GM19452 (cell line): ENCODE data around the gene KCNJ10.
"Not testable (repeated sequence)": the region's sequence is repeated elsewhere in the genome, so short reads cannot be mapped to it uniquely, and the experiment has no call there.

Experiments used
- ATAC-seq: cut with Tn5 transposase; IDR thresholded peaks from one replicate; pipeline ENCODE4 v1.9.1; 2021; ENCODE audit not compliant: unreplicated experiment

Gene KCNJ10

DNA sequence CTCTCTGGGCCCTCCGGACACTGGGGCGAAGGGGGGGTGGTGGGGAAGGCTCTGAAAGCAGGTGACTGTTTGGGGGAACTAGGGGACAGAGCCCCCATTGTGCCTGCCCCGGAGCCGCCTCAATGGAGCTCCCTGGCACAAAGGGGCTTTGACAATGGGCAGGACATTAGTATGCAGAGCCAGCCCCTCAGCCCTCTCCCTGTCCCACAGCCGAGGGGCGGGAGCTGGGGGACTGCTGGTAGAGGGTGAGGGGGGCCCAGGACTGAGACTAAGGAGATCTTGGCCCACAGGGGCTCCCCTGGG is 7.8 kb downstream of the KCNJ10 start:
- ATAC-seq, result no peak

DNA sequence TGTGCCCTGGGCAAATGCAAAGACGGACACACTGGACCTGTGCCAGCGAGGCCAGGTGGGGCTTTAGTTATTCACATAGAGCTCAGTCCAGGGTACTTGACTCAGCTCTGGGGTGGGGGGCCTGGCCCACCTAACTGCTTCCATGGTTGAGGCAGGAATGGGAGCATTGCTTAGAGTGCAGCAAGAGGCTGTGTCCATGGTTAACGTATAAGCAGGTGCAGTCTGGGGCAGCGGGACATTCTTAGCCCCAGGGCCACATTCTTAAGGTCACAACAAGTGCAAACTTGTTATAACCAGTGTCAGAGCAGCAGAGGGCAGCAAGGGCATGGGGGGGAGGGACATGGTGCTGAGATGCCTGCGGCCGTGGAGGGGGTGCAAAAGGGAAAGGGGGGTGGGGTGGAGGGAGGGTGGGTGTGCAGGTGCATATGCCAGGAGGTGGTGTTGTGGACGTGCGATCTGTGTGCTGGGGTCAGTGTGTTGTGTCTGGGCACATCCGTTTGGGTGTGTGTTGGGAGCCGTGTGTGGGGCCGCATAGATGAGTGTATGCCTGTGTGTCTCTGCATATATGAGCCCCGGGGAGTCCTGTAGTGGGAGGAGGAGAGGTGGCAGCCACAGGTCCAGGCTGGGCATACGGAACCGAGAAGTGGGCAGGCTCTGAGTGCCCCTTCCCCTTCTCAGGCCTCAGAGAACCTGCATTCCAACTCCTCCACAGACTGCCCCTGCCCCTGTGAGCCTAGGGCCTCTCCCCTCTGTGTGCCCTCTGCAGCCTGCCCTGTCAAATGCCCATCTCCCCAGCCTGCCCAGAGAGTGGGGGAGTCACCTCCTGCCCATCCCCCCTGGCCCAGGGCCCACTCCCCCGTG is 8.4 kb downstream of the KCNJ10 start:
- no peak for ATAC-seq

DNA sequence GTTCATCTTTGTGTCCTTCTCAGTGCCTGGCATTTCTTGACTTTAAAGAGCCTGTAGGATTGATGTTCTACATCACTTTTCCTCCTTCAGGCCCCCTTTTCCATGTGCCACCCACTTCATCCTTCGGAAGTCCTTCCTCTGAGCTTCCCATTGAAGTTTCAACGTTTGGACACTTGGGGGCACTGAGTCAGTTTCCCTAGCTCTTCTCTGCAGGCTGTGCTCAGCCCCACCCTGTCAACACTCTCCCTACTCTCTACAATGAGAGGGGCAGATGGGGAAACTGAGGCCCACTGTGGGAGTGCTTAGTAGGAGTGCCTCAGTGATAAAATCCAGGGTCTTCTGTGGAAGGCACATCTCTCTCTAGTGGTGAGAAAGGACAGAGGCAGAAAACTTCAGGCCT is 11.9 kb downstream of the KCNJ10 start:
- ATAC-seq, result no peak

DNA sequence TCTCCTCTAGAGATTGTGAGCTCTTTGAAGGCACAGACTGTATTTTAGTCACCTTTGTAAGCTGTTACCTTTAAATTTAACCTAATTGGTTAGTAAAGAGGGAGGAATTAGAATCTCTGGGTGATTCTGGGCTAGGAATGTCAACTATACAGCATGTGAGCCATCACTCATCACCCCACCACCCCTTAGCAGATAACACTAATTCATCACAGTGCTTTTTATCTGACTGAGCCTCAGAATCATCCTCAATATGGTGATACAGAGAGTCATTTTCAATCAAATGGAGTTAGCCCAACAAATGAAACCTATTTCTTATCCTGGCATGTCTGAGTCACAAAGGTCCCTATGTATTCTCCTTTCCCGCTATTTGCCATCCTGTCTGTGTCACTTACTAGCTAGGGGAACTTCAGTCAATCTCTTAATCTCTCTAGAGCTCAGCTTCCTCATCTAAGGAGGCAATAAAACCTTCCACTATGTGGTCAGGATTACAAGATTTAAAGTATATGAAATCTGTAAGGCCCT is 13.3 kb downstream of the KCNJ10 start:
- ATAC-seq, result no peak

DNA sequence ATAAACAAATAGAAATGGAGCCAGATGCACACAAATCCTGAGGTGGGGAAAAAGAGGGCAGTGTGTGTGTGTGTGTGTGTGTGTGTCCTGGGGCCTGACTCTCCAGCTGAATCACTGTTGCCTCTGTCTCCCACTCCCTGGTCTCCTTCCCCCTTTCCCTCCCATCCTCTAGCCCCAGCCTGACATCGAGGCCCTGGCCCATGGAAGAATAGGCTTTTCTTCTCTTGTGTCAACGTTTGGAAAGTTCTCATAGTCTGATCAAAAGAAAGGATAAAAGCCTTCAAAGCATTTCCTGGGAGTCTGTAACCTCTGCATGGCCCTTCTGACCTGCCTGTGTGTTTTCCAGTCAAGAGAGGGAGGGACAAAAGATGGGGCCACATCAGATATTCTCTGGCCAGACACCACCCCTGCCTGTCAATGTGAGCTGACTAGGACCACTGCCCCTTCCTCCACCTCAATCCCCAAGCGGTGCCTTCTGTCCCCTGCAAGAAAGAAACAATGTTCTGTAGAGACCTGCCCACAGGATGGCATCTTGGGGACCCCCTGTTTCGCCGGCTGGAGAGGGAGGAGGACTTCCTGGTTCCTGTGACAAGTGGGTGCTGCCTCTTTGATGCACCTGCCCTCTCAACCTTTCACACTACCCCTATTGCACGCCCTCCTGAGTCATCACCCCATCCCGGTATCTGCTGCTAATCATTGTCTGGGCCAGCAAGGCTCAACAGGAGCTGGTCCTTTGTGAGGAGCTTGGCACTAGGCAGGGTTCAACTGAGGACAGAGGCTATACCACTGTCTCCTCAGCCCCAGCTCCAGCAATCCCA is 16.2 kb downstream of the KCNJ10 start:
- no peak for ATAC-seq

DNA sequence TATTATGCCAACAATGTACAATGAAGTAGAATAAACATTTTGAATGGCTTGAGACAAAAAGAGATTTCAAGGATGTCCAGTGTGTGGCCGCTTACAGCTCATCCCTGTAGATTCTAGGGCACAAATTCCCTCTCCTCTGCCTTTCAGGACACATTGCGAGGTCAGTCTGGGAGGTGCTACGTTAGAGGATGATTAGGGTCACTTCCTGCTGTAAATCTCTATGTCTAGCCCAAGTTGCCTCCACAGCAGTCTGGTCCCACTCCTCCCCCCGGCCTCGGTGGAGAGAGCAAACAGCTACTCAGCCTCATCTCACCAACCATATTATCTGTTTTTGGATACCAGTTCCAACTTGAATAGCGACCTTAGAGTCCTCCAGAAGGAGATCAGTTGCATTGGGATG is 17.0 kb downstream of the KCNJ10 start:
- no peak for ATAC-seq

DNA sequence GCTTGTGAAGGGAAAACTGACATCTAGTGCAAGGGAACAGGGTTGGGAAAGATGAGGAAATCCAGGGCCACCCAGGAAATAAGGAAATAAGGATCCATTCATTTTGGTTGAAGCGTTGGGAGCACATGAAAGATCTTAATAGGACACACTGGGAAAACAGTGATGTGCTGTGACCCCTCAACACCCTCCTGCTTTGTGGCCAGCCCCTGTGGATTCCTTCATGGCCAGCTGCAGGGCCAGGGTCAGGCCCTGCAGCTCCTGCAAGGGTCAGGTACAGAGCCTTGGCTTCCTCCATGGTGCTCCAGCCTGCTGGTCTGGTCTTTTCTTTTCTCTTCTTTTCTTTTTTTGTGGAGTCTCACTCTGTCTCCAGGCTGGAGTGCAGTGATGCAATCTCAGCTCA is 19.3 kb downstream of the KCNJ10 start:
- ATAC-seq, result no peak

DNA sequence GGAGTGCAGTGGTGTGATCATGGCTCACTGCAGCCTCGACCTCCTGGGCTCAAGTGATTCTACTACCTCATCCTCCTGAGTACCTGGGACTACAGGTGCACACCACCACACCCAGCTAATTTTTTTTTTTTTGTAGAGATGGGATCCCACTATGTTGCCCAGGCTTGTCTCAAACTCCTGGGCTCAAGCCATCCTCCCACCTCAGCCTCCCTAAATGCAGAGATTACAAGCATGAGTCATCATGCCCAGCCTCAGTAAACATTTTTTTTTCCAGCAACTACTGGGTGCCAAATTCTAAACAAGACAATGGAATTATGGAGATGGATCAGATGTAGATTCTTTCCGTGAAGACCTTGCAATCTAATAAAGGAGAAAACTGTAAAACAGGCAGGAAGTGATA is 19.8 kb downstream of the KCNJ10 start:
- ATAC-seq, result not testable (repeated sequence)

DNA sequence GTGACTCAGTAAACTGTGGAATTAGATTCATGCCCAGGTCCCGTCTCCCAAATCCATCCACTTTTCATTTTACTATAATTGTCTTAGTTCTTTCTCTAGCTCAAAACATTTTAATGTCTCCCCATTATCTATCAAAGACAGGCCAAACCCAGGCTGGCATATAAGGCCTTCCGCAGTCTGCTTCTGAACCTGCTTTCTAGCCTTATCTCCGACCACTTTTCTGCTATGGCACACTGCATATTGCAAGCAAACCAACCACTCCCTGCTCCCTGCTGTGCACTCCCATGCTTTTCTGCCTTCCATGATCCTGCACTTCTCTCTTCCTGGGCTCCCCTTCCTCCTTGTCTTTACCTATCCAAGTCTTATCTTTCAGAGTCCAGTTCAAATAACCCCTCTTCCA is 20.9 kb downstream of the KCNJ10 start:
- ATAC-seq, result no peak

DNA sequence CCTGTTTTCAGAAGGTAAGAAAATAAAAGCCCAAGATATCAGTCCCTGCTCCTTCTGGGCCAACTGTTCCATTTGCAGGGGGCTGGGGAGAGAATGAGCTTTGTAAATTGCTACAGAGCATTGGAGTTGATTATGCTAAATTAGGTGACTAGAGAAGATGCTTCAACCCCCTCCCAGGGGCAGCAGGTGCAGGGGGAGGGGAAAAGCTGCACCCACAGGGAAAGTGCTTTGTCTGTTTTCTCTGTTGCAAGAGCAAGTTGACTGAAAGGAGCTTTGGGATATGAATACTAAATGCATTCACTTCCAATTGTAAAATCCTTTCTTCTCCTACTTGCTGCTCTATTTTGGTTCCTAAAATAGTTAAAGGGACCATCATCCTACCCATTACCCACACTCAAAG is 21.6 kb downstream of the KCNJ10 start:
- ATAC-seq, result no peak

DNA sequence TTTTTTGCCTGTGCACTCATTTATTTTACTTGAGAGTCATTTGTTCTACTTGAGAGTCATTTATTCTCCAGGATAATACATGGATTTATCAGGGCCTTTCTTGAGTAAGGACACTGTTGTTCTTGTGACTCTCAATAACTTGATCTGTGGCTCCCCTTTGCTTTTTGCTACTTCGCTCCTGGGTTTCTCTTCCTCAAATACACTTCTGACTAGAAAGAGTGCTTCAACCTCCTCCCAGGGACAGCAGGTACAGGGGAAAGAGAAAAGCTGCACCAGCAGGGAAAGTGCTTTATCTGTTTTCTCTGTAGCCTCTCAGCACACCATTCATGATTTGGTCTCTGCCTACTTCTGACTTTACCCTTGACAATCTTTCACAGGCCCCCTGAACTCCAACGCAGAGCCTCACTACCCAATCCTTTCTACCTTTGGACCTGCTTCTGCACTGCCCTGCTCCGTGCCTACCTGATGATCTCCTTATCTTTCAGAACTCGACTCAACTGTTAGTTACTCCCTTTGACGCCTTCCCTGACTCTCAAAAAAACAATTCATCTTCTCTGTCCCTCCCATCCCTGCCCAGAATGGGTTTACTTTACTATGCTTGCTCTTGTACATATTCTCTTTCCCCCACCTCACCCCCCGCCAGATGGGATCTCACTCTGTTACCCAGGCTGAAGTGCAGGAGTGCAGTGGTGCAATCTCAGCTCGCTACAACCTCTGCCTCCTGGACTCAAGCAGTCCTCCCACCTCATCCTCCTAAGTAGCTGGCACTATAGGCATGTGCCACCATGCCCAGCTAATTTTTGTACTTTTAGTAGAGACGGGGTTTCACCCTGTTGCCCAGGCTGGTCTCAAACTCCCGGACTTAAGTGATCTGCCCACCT is 22.6 kb downstream of the KCNJ10 start:
- no peak for ATAC-seq

DNA sequence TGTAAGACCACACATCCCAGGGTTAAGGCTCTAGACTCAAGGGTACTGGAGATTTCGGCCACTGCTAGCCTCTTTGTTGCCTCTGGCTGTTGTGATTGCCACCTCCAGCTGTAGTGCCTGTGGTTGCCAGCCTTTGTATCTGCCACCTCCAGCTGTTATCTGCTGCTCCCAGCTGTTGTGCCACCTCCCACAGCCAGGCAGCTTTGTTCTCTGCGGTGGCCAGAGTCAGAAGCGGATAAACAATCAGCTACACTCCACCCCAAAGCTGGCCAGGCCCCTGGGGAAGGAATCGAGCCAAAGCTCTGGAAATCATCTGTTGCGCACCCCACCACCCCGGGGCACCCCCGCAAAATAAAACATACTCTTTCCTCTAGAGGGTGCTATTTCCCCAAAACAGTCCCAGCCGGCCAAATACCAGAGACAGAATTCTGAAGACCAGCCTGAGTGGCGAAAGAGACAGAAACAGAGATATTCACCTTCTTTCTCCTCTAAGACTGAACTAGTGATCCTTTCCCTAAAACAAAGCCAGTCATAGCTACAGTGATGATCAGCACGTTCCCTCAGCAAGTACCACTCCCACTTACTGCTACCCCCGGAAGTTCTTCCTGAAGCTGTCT is 23.4 kb downstream of the KCNJ10 start:
- no peak for ATAC-seq

DNA sequence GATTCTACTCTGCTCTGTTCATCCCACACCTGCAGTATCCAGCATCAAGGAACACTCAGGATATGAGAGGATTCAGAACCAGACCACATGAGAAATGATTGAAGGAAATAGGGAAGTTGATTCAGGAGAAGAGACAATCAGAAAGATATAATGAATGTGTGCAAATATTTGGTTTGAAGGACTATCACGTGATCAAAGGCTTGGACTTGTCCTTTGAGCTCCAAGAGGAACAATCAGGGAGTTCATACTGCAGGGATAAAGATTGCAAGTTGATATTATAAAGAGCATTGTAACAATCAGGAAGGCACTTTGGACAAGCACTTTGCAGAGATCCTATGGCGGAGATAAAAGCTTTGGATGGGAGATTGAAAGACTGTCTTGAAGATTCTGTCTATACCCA is 24.3 kb downstream of the KCNJ10 start:
- ATAC-seq, result no peak

DNA sequence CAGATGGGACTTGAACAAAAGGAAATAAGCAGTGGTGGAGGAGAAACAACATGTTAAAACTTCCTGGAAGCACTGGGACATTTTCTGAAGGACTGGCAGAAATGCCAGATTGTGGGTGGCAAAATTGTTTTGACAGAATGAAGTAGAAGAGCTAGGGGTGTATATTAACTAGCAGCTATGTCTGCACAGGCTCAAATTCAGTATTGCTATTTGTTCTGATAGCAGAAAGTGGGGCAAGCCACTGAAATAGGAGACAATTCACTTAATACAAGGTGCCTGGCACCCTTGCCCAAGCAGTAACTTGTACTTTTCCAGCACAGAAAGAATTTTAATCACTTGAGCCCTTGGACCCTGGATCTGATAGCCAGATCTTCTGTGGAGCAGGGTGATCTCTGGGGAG is 26.4 kb downstream of the KCNJ10 start:
- ATAC-seq, result no peak

DNA sequence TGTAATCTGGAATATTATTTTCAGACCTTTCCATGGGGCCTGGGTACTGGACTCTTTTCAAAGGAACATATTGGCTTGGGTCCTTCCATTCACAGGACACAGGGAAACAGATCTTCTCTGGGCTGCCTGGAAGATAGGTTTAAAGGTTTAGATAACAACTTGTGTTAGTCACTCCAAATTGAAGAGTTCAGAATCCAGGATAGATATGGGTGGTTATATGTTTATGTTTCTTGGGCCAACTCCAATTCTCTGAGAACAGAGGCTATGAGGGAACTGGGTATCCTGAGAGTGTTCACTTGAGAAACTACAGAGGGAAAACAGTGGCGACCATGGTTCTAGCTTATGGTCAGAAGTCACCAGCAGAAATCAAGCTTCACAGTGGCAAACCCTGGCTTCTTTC is 29.5 kb downstream of the KCNJ10 start:
- no peak for ATAC-seq

DNA sequence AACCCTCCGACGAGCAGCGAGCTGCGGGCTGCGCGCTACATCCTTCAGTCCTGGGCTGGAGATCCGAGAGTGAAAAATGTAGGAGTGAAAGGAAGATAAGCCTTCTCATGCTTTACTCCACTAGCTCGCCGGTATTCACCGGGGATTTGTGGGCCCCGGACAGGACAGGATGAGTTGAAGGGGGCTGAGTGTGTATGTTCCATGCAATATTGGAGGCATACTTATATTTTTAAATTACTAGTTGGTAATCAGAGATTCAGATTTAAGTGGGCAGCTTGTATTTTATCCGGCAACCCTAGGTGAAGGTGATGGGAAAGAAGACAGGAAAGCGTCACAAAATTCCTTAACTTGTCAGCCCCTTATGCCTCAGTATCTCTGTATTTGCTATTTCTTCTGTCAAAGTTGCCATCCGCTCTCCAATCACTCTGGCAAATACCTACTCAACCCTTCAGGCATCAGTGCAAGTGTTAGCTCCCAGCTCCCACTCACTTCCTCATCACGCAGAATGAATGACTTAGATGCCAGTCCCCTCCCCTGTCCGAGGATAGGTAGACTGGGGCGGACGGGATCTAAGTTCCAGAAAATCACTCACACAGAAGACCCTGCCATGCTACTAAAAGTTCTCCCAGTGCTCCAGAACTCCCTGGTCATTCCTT is 37.7 kb downstream of the KCNJ10 start:
- ATAC-seq, result peak; percentile 20

DNA sequence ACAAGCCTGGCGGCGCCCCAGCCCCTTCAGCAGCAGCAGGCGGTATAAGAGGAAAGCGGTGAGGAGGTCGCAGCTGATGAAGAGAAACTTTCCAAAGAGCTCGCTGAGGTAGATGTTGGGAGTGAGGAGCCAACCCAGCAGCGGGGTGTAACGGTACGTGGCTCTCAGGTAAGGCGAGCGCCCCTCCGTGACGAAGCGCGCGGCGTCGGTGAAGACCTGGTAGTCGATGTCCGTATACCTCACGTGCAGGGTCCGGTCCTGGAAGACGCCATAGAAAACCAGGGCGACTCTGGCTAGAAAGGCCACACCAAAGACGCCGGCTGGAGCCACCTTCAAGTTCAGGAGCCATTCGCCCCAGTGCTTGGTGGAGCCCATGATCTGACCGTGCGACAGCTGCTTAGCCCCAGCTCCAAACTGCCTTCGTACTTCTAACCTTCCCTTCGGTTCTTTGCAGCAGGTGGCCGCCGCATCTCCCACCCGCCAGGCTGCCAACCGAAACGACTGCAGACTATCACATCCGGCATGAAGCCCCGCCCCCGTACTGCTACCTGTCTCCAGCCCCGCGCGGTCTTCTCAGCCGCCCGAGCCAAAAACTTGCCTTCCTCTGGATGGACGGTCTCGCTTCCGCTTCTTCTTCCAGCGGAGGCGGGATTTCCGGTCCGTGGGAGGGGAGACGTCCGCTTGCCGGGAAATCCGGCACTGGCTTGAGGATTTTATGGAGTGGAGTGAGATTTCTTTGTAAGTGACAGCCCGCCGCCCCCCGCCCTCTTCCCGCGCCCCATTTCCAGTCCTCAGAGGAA is 38.4 kb downstream of the KCNJ10 start, which contains the start of gene PIGM:
TSS of gene PIGM (minus strand) at position 626 of the 800 bp plus-strand sequence. CDS start at position 375, 251 bp downstream.
- ATAC-seq, result peak; percentile 93

DNA sequence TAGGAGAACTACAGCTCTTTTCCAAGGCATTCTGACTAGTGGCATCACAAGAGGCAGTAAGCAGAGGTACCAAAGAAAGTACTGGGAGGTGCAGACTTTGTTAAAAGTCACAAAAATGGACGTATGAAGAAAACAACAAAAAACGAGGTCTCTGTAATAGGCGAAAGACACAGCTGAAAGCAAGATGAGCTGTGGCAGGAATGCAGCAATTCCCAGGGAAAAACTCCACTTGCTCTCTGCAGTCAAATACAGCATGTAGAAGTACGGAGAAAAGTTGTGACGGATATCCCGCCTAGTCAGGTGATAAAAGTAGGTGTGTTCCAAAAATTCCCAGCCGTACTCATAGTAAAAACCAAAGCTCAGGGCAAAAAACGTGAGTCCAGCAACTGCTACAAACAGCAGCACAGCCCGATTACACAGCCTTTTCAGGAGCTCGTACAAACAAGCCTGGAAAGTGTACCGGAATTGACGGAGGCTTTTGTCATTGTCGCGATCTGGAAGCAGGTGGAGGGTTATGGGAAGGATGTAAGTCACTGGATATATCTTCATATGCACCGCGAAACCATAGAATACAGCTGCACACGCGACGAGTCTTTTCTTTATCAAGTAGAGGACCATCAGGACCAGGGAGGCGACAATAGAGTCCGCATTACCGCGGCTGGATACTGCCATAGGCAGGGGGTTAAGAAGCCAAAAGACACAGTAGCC is 39.1 kb downstream of the KCNJ10 start:
- peak; percentile 10 for ATAC-seq

DNA sequence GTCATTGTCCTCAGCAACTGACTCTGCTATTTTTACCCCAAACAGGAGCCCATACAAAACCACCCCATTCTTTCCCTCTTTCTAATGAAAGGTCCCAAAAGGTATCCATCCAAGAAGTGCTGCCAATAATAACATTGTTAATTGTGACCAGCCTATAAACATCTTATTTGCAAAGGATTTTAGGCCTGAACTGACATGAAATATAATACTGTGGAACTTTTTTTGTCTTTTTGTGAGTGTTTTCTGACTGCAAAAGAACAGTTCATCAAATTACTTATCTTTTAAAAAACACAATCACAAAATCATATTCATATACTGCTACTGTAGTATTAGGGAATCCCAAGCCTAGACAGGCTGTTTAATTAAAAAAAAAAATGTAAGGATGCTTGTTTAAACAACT is 41.5 kb downstream of the KCNJ10 start:
- no peak for ATAC-seq
